GM04503 (cell line): Measurements from ENCODE around the gene STRA8.

ENCODE experiments used
- DNase-seq: peaks from one replicate; pipeline ENCODE4 v3.0.0-alpha.2; 2012; ENCODE audit warnings: low read depth

Gene STRA8

GRCh38 chr7:135238112-135238744 is 4.6 kb downstream of the STRA8 start:
- DNase-seq = no peak

- DNase-seq = no peak
These were observed 5.6 kb downstream of the STRA8 start for GRCh38 chr7:135239263-135239662.

- DNase-seq = no peak
These were observed 6.8 kb downstream of the STRA8 start for GRCh38 chr7:135240441-135240840.

- no peak for DNase-seq
These were observed 8.6 kb downstream of the STRA8 start for GRCh38 chr7:135242096-135242684.

GRCh38 chr7:135245226-135246190 is 11.9 kb downstream of the STRA8 start:
- DNase-seq = no peak

GRCh38 chr7:135246191-135246825 is 12.7 kb downstream of the STRA8 start:
- DNase-seq = no peak

- DNase-seq = no peak
These were observed 14.3 kb downstream of the STRA8 start for GRCh38 chr7:135247746-135248471.

- DNase-seq = no peak
These were observed 14.9 kb downstream of the STRA8 start for GRCh38 chr7:135248546-135248945.

GRCh38 chr7:135251496-135252391 is 18.1 kb downstream of the STRA8 start:
- DNase-seq = no peak

- peak; percentile 57 for DNase-seq
These were observed 20.5 kb downstream of the STRA8 start for GRCh38 chr7:135253851-135254771.

- DNase-seq = no peak
These were observed 24.2 kb downstream of the STRA8 start for GRCh38 chr7:135257790-135258189.

GRCh38 chr7:135258585-135258984 is 24.9 kb downstream of the STRA8 start:
- no peak for DNase-seq

GRCh38 chr7:135259702-135260101 is 26.1 kb downstream of the STRA8 start:
- no peak for DNase-seq

GRCh38 chr7:135260470-135260869 is 26.8 kb downstream of the STRA8 start:
- DNase-seq = no peak

GRCh38 chr7:135260930-135261721 is 27.5 kb downstream of the STRA8 start:
- DNase-seq = no peak

GRCh38 chr7:135262623-135263320 is 29.1 kb downstream of the STRA8 start:
- DNase-seq = no peak

- no peak for DNase-seq
These were observed 29.8 kb downstream of the STRA8 start for GRCh38 chr7:135263321-135263970.

GRCh38 chr7:135265637-135266036 is 32.0 kb downstream of the STRA8 start:
- no peak for DNase-seq
